HTR-8/SVneo (cell line): ENCODE results near the gene CD48.

ENCODE experiments used
- DNase-seq: peaks from one replicate; pipeline ENCODE4 v3.0.0; 2011; ENCODE audit warnings: low spot score, mixed read lengths; ENCODE audit not compliant: insufficient read length
- FAIRE-seq: peaks from 2 replicates; lab custom pipeline; 2011; peaks lifted over from hg19 to GRCh38; lab: Jason Lieb, UNC

The CD48 gene

GRCh38 chr1:160681066-160681890, 30.3 kb downstream of the CD48 start:
- DNase-seq = peak; percentile 19
- FAIRE-seq = no peak

DNA sequence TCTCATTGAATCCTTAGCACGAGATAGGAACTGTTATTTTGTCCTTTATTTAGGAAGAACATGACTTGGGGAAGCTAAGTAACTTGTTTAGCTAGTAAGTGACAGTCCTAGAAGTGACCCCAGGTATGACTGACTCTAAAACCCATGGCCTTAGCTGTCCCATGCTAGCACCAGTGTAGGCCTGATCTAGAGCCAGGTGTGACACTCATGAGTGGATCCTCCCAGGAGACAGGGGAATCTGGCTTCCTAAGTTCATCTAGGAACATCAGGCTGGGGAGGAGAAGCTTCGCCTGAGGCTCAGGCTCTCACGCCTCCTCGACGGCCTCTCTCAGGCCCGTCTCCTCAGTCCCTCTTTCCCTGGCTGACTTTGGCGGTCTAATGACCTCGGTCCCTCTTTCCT, 31.2 kb downstream of the CD48 start:
- FAIRE-seq (no peak), DNase-seq (no peak)

GRCh38 chr1:160679893-160680292, 31.7 kb downstream of the CD48 start:
- no peak for FAIRE-seq

GRCh38 chr1:160676869-160677597, 34.6 kb downstream of the CD48 start:
- FAIRE-seq (no peak), DNase-seq (no peak)

More at GRCh38 chr1:160679893-160680292, 31.7 kb downstream of the CD48 start:
- DNase-seq = no peak

DNA sequence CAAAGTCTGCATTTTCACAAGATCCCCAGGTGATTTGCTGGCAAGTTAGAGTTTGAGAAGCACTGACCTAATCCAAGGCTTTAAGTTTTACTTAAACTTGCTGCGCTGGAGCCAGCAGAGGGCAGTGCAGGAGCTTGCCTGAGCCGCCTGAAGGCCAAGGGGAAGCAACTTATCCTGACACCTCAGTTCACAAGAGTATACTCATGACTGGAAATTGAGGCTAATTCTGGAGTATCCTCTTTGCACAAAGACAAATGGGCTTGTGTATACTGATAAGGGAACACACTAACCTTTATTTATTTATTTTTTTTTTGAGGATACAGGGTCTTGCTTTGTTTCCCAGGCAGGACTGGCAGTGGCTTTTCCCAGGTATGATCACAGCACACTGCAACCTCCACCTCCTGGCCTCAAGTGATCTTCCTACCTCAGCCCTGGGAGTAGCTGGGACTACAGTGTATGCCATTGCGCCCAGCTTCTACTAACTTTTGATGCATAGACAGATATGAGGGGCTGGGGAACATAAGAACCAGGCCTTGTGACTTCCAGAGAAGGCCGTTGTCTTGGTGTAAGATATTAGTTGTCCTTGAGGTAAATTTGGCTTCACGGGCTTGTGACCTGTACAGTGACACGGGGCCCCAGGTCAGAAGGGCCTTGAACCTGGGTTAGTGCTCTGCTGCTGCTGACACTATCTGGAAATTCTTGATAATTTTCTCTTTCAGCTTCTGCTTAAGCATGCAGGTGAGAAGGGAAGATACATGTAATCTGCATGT, 35.8 kb downstream of the CD48 start:
- DNase-seq = peak; percentile 37

GRCh38 chr1:160674415-160674814, 37.2 kb downstream of the CD48 start:
- FAIRE-seq (no peak), DNase-seq (no peak)

More for the DNA sequence above, 35.8 kb downstream of the CD48 start:
- no peak for FAIRE-seq

GRCh38 chr1:160672789-160673695, 38.6 kb downstream of the CD48 start:
- FAIRE-seq (no peak), DNase-seq (no peak)

- no peak for DNase-seq
- no peak for FAIRE-seq
Measured at GRCh38 chr1:160671603-160672517, 39.8 kb downstream of the CD48 start.

- DNase-seq (no peak), FAIRE-seq (no peak)
Measured at GRCh38 chr1:160670701-160671100, 40.9 kb downstream of the CD48 start.

GRCh38 chr1:160669802-160670201, 41.8 kb downstream of the CD48 start:
- FAIRE-seq (no peak), DNase-seq (no peak)

DNA sequence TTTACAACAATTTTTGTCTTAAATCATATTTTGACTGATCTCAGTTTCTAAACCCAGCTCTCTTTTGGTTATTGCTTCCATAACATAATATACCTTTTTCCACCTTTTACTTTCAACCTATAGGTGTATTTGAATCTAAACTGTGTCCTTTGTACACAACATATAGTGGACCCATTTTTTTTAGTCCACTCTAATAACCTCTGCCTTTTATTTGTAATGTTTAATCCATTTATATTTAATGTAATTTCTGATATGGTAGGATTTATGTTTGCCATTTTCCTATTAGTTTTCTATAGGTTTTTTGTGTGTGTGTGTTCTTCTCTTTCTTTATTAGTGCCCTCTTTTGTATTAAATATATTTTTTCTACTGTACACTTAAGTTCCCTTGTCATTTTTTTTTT, 42.3 kb downstream of the CD48 start:
- FAIRE-seq (no peak), DNase-seq (no peak)

DNA sequence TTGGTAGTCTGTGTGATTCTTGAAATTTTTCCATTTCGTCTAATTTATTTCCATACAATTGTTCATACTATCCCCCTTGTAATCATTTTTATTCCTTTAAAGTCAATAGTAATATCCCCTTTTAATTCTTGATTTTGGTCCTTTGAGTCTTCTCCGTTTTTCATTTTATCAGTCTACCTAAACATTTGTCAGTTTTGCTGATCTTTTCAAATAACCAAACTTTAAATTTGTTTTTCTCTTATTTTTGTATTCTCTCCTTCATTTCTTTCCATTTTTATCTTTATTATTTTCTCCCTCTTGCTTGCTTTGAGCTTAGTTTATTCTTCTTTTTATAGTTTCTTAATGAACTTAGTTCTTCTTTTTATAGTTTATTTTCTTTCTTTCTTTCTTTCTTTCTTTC, 43.7 kb downstream of the CD48 start:
- no peak for FAIRE-seq

GRCh38 chr1:160666079-160666442, 45.6 kb downstream of the CD48 start:
- FAIRE-seq (no peak), DNase-seq (no peak)

More for the DNA sequence above, 43.7 kb downstream of the CD48 start:
- DNase-seq = no peak

GRCh38 chr1:160665330-160666078, 46.1 kb downstream of the CD48 start:
- FAIRE-seq (no peak), DNase-seq (no peak)

DNA sequence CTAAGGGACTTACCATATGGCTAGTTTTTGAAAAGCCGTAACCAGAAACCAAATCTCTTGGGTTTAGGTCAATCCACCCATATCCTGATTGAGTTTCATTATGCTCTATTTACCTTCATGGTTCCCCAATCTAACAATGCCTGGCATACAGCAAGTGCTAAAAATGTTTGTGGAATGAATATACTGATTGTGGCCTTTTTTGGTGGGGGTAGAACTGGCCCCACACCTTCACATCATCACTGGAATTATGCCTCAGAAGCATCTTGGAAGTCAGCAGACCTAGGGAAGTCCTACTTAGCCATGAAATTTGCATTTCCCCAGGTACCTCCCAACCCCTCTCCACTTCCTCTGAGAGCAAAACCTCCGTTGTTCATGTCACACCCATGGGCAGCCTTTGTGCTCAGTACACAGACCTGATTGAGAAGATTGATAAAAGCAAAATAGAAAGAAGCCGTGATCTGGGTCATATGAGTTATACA, 47.0 kb downstream of the CD48 start:
- DNase-seq (no peak), FAIRE-seq (no peak)

GRCh38 chr1:160662910-160663309, 48.7 kb downstream of the CD48 start:
- DNase-seq (no peak), FAIRE-seq (no peak)

- DNase-seq (no peak), FAIRE-seq (no peak)
Measured at GRCh38 chr1:160659566-160659965, 52.1 kb downstream of the CD48 start.

GRCh38 chr1:160658814-160659193, 52.8 kb downstream of the CD48 start:
- FAIRE-seq (no peak), DNase-seq (no peak)
